ENCODE measurements around the gene RNH1. TPM values are rescaled to one million over a fixed set of nuclear protein-coding genes. Genes with fewer than 3 reads are reported as not detected.
A peak's percentile ranks its signal among the peaks of the same experiment; 100 is the strongest.

Gene RNH1
- total RNA-seq, 1 experiment from 2014 or later, result 59.0 TPM

DNA sequence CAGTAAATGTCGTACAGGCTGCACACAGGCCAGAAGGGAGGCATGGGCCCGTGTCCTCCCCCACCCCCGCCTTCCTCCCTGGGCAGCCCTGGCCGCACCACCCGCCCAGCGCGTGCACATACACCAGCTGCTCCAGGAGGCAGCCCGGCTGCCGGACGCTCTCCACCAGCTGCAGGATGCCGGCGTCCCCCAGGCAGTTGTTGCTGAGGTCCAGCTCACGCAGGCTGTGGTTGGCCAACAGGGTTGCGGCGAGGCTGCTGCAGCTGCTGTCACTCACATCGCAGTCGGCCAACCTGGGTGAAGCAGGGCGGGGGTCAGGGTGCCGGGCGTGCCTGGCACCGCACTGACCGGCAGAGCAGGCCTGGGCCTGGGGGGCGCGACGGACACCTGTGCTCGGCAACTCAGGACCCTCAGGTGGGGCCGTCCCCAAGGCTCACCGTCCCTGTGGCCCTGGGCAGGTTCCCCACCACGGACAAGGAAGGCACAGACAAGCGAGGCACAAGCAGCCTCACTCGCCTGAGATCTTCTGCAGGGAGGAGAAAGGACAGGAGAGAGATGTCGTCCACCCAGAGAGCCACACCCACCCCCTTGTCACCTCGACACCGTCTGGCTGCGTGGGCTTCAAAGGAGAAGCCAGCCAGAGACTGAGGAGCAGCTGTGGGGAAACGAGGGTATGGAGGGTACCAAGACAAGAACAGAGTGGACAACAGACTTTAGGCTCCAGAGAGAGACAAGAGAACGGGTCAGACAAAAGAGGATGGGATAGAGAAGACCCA lies 12.1 kb downstream of the RNH1 start:
- Mint-ChIP-seq H3K4me3 (no peak overlapping the region), H3K9me3 (peaks cover 14% of the 10 kb centered on the region), H3K27me3 (ENCODE audit: low read depth) (peaks cover 2% of the 10 kb centered on the region; the same call in 1 of the 2 replicates), H3K36me3 (peaks cover 50% of the 10 kb centered on the region), H3K27ac (peak overlapping the region; percentile 91), H3K4me1 (no peaks in the 10 kb centered on the region)
- TF ChIP-seq GTF2I (CRISPR knock-in tag; conservative IDR thresholded peaks at IDR 0.05), result no peak
- TF ChIP-seq, protein P1, sequence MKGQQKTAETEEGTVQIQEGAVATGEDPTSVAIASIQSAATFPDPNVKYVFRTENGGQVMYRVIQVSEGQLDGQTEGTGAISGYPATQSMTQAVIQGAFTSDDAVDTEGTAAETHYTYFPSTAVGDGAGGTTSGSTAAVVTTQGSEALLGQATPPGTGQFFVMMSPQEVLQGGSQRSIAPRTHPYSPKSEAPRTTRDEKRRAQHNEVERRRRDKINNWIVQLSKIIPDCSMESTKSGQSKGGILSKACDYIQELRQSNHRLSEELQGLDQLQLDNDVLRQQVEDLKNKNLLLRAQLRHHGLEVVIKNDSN (CRISPR knock-in tag; IDR thresholded peaks at IDR 0.05), result no peak
- no peak for TF ChIP-seq ESRRA (CRISPR knock-in tag; IDR thresholded peaks at IDR 0.05; ENCODE audit: borderline replicate concordance)
- TF ChIP-seq, protein P2, sequence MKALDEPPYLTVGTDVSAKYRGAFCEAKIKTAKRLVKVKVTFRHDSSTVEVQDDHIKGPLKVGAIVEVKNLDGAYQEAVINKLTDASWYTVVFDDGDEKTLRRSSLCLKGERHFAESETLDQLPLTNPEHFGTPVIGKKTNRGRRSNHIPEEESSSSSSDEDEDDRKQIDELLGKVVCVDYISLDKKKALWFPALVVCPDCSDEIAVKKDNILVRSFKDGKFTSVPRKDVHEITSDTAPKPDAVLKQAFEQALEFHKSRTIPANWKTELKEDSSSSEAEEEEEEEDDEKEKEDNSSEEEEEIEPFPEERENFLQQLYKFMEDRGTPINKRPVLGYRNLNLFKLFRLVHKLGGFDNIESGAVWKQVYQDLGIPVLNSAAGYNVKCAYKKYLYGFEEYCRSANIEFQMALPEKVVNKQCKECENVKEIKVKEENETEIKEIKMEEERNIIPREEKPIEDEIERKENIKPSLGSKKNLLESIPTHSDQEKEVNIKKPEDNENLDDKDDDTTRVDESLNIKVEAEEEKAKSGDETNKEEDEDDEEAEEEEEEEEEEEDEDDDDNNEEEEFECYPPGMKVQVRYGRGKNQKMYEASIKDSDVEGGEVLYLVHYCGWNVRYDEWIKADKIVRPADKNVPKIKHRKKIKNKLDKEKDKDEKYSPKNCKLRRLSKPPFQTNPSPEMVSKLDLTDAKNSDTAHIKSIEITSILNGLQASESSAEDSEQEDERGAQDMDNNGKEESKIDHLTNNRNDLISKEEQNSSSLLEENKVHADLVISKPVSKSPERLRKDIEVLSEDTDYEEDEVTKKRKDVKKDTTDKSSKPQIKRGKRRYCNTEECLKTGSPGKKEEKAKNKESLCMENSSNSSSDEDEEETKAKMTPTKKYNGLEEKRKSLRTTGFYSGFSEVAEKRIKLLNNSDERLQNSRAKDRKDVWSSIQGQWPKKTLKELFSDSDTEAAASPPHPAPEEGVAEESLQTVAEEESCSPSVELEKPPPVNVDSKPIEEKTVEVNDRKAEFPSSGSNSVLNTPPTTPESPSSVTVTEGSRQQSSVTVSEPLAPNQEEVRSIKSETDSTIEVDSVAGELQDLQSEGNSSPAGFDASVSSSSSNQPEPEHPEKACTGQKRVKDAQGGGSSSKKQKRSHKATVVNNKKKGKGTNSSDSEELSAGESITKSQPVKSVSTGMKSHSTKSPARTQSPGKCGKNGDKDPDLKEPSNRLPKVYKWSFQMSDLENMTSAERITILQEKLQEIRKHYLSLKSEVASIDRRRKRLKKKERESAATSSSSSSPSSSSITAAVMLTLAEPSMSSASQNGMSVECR (CRISPR knock-in tag; IDR thresholded peaks at IDR 0.05; ENCODE audit: borderline replicate concordance), result no peak
- no peak for TF ChIP-seq GABPB1 (CRISPR knock-in tag; IDR thresholded peaks at IDR 0.05)
- TF ChIP-seq ZNF138 (CRISPR knock-in tag; conservative IDR thresholded peaks at IDR 0.05), result no peak
- TF ChIP-seq, protein P3, sequence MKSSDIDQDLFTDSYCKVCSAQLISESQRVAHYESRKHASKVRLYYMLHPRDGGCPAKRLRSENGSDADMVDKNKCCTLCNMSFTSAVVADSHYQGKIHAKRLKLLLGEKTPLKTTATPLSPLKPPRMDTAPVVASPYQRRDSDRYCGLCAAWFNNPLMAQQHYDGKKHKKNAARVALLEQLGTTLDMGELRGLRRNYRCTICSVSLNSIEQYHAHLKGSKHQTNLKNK (CRISPR knock-in tag; IDR thresholded peaks at IDR 0.05), result no peak
- TF ChIP-seq, protein P4, sequence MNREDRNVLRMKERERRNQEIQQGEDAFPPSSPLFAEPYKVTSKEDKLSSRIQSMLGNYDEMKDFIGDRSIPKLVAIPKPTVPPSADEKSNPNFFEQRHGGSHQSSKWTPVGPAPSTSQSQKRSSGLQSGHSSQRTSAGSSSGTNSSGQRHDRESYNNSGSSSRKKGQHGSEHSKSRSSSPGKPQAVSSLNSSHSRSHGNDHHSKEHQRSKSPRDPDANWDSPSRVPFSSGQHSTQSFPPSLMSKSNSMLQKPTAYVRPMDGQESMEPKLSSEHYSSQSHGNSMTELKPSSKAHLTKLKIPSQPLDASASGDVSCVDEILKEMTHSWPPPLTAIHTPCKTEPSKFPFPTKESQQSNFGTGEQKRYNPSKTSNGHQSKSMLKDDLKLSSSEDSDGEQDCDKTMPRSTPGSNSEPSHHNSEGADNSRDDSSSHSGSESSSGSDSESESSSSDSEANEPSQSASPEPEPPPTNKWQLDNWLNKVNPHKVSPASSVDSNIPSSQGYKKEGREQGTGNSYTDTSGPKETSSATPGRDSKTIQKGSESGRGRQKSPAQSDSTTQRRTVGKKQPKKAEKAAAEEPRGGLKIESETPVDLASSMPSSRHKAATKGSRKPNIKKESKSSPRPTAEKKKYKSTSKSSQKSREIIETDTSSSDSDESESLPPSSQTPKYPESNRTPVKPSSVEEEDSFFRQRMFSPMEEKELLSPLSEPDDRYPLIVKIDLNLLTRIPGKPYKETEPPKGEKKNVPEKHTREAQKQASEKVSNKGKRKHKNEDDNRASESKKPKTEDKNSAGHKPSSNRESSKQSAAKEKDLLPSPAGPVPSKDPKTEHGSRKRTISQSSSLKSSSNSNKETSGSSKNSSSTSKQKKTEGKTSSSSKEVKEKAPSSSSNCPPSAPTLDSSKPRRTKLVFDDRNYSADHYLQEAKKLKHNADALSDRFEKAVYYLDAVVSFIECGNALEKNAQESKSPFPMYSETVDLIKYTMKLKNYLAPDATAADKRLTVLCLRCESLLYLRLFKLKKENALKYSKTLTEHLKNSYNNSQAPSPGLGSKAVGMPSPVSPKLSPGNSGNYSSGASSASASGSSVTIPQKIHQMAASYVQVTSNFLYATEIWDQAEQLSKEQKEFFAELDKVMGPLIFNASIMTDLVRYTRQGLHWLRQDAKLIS (CRISPR knock-in tag; IDR thresholded peaks at IDR 0.05; ENCODE audit: borderline replicate concordance), result no peak
- TF ChIP-seq ATF1 (CRISPR knock-in tag; IDR thresholded peaks at IDR 0.05), result no peak
- TF ChIP-seq, protein P5, sequence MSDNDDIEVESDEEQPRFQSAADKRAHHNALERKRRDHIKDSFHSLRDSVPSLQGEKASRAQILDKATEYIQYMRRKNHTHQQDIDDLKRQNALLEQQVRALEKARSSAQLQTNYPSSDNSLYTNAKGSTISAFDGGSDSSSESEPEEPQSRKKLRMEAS (CRISPR knock-in tag; IDR thresholded peaks at IDR 0.05), result no peak
- TF ChIP-seq RELA (CRISPR knock-in tag; IDR thresholded peaks at IDR 0.05; ENCODE audit: borderline replicate concordance), result no peak
- no peak for TF ChIP-seq ZNF671 (CRISPR knock-in tag; IDR thresholded peaks at IDR 0.05)
- no peak for TF ChIP-seq KAT7 (CRISPR knock-in tag; IDR thresholded peaks at IDR 0.05; ENCODE audit: borderline replicate concordance)
- TF ChIP-seq, protein P6, sequence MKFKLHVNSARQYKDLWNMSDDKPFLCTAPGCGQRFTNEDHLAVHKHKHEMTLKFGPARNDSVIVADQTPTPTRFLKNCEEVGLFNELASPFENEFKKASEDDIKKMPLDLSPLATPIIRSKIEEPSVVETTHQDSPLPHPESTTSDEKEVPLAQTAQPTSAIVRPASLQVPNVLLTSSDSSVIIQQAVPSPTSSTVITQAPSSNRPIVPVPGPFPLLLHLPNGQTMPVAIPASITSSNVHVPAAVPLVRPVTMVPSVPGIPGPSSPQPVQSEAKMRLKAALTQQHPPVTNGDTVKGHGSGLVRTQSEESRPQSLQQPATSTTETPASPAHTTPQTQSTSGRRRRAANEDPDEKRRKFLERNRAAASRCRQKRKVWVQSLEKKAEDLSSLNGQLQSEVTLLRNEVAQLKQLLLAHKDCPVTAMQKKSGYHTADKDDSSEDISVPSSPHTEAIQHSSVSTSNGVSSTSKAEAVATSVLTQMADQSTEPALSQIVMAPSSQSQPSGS (CRISPR knock-in tag; IDR thresholded peaks at IDR 0.05; ENCODE audit: borderline replicate concordance, low read depth), result no peak
- no peak for TF ChIP-seq NFYB (CRISPR knock-in tag; conservative IDR thresholded peaks at IDR 0.05; ENCODE audit: low read depth)
- TF ChIP-seq IRF2 (CRISPR knock-in tag; IDR thresholded peaks at IDR 0.05; ENCODE audit: borderline replicate concordance, low read depth), result no peak
- TF ChIP-seq SP1 (CRISPR knock-in tag; conservative IDR thresholded peaks at IDR 0.05), result no peak
- TF ChIP-seq ZBTB21 (CRISPR knock-in tag; IDR thresholded peaks at IDR 0.05; ENCODE audit: borderline replicate concordance), result no peak
- TF ChIP-seq, protein P7, sequence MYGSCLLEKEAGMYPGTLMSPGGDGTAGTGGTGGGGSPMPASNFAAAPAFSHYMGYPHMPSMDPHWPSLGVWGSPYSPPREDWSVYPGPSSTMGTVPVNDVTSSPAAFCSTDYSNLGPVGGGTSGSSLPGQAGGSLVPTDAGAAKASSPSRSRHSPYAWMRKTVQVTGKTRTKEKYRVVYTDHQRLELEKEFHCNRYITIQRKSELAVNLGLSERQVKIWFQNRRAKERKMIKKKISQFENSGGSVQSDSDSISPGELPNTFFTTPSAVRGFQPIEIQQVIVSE (CRISPR knock-in tag; IDR thresholded peaks at IDR 0.05; ENCODE audit: borderline replicate concordance), result no peak
- ChIA-PET POLR2A (no interaction called here), CTCF (no interaction called here)
- no peak for ATAC-seq
- DNase-seq (ENCODE audit: low spot score), result no peak
